DMS 273 (cell line): ENCODE data around the gene ZNF319.

Source experiments
- DNase-seq: peaks from one replicate; lab custom pipeline; 2025; ENCODE audit not compliant: unreplicated experiment; lab: John Stamatoyannopoulos, UW

ZNF319 gene

DNA sequence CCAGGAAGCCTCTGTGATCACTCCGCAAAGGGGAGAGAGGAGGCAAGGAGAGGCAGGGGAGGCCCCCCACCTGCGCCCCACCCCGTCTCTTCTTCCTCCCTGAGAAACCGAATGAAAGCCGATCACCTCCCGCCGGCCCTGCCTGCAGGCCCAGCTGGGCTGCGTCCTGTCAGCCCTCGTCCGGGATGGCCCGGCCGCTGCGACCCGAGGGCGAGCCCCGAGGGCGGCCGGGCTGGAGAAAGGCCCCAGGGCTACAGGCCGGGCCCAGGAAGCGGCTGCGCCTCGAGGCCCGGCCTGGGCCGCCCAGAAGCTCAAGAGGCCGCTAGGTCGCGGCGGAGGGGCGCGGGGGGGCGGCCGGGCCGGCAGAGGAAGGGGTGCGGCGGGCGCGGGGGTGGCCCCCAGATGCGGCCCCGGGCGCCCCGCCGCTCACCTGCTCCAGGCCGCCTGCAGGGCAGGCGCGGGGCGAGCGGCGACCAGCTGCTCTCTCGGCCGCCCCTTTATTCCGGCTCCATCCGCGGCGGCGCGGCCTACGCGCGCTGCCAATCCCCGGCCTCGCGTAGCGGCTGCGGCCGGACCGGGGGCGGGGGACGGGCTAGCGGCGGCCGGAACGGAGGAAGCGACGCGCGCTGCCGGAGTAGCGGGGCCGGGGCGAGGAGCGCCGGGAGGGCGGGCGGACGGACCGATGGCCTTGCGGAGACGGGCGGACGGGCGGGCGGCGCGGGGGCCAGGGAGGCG, at the start of gene ZNF319:
Gene ZNF319 (minus strand): TSS at position 702 of the 735 bp plus-strand sequence. CDS start 2,407 bp downstream, outside the sequence.
- DNase-seq: peak; percentile 84

DNA sequence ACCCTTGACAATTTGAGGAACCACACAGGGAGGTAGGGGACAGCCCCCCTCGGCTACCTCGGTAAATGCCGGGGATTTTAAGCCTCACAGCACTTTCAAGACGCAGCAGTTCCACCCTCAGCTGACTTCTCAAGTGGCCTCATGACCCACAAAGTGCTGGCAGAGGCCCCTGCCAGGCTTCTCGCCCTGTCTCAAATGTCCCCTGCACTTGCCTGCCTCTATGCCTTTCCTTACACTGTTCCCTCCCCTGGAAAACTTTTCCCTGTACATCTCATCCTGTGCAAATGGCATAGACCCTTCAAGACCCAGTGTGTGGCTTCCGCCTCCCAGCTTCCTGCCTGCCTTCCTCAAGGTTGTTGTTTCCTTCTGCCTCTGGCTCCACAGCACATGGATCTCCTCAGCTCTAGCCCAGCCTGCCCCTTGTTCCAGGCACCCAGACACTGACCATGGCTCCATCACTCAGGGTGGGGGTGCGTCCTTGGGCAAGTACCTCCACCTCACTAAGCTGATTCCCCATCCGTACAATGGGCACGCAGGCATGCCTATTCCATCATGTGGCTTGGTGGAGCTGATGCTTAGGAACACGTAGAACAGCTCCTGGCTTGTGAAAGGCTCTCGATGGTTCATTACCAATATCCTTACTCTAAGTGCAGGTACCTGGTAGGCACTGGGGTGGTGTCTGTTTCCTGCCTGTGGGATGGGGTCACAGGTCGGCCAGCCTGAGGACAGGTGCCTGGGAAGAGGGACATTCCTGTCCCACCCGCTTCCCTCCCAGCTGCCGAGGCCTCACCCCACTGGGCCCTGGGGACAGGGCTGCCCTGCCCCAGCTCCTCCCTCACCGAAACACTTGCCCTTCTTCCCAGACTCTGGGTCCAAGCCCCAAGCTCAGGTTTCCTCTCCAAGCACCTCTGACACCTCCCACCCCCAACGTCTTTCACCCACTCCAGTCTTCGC, 49.0 kb upstream of the ZNF319 start:
- DNase-seq: no peak

DNA sequence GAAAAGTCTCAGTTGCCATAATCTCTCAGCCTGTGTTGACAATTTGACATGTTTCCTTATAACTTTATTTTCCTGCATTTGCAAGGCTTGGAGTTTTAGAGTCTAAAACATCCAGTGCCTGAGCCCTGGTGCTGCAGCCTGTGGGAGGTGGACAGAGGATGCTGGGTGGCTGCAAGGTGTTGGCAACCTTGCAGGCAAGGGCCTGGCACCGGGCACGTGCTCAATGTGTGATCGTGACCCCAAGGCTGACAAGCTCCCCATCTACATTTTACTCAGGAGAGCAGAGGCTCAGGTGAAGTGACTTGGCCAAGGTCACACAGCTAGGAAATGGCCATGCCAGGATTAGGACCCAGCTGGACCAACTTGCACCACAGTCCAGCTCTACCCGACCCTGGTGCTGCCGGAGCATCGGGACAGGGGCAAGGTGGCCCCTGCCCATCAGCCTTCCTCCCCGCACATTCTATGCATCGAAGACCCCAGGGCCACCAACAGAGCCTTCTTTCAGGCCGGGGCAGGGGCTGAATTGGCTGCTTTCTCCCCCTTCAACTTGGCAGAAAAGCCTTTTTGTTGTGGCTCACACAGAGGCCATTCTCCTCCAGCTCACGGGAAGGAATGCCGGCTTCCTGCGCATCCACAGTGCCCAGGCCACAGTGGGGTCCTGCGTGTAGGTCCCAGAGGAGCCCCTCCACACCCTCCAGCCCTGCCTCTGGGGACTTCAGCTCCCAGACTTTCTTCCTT, 48.2 kb upstream of the ZNF319 start:
- no peak for DNase-seq

DNA sequence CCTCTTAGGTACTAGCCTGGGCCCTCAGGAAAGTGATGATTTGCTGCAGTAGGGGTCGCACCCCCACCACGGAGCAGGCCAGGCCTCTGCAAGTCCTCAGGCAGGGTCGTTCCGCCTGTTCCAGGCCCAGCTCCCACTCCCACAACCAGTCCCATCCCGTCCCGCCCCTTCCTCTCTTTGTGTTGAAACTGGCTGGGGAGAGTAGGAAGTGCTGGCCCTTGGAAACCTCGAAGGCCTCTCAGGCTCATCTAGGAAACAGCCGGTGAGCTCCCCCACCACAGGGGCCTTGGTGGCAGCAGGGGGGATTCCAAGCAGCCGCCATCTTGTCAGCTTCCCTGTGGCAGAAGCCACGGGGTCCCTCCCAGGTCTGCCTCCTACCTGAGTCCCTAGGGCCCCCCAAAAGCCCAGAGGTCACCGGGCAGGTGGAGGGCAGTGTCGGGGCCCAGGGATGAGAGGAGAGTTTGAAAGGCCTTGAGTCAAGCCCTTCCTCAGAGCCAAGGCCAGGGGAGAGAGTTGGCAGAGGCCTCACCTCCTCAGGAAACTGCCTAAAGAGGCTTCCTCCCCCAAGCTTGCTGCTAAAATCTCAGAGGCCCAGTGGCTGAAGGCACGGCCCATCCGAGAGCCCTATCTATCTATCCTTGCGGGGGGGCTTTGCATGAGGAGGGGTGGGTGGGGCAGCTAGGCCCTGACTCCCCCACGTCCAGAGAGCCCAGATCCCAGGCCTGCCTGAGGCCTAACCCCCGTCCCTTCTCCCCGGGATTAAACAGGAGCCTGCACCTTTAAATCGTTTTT, 47.3 kb upstream of the ZNF319 start:
- no peak for DNase-seq

DNA sequence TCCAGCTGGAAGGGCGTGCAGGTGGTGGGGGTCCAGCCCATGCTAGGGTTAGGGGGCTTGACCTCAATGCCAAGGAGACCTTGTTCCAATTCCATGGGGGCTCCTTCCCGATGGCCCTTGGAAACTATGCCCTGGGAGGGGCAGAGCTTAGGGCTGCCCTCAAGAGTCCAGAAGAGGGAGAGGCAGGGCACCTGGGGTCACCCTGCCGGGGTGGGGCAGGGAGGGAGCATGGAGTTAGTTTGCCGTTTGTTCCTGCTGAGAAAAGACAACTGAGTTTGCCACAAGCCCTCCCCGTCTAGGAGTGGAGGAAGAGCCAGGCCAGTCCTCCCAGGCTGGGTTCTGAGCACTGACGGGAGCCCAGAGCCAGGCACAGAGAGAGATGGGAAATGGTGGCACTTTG, 46.5 kb upstream of the ZNF319 start:
- DNase-seq: no peak

DNA sequence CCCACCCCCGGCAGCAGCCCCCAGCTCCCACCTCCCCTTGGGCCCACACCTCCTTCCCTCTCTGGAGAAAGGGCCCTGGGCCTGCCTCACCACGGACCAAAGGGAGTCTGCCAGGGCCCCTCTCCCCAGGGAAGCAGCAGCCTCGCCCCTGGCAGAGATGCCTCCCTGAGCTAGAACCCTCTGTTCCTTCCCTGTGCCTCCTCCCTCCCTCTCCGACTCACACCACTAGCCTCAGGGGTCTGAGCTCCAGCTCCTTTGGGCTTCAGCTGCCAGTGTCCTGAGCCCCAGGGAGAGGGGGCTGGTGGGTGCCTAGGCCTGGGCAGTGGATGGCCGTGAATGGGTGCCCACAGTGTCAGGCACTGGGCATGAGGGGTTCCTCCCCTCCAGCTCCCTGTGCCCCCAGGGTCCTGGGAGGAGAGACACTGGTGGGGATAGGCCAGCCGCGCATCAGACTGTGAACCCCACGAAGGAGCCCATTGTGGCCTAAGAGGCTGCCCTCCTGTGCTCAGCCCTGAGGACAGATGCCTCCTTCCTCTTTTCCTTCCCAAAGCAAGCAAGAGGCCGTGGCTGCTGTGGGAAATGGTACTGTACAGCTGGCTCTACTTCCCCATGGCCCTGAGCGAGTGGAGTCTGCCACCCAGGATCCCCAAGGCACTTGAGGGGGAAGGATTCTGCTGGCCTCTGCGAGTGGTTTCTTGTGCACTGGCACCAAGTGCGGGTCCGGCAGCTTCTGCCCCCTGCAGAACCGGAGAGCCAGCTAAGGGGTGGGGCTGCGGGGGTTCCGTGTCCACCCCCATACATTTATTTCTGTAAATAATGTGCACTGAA, 45.8 kb upstream of the ZNF319 start:
- no peak for DNase-seq

DNA sequence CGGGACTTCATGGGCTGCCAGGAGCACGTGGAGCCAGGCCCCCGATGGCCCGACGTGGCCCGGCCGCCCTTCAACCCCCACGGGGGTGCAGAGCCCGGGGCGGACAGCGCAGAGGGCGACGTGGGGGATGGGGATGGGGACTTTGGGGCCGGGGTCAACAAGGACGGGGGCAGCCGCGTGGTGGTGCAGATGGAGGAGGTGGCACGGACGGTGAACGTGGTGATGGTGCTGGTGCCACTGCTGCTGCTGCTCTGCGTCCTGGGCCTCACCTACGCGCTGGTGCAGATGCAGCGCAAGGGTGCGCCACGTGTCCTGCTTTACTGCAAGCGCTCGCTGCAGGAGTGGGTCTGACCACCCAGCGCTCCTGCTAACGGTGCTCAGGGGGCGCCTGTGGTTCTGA, 44.6 kb upstream of the ZNF319 start:
- DNase-seq: no peak

DNA sequence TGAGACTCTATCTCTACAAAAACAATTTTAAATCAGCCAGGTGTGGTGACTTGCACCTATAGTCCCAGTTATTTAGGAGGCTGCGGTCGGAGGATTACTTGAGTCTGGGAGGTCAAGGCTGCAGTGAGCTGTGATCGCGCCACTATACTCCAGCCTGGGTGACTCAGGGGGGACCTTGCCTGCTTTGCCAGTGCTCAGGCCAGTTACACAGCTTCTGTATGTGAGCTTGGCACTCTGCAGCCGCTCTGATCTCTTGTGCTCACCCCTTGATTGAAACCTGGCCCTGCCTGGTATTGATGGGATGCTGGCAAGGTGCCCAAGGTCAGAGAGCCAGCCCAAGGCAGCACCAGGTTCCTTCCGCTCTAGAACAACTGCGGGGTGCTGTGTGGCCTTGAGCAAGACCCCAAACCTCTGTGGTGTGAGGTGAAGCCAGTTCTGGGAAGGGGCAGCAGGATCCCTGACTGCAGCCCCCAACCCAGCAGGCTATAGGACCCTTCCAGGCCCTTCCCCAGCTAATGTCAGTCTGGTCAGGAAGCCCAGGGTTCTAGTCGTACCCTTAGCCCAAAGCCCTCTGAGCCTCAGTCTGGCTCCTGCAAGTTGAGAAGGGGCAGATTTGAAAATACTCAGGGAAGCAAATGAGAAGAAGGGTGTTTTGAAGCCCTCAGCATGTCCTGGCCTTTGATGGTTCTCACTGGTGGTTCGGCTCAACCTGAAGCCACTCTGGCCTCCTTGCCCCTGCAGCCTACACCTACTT, 44.0 kb upstream of the ZNF319 start:
- DNase-seq: no peak

DNA sequence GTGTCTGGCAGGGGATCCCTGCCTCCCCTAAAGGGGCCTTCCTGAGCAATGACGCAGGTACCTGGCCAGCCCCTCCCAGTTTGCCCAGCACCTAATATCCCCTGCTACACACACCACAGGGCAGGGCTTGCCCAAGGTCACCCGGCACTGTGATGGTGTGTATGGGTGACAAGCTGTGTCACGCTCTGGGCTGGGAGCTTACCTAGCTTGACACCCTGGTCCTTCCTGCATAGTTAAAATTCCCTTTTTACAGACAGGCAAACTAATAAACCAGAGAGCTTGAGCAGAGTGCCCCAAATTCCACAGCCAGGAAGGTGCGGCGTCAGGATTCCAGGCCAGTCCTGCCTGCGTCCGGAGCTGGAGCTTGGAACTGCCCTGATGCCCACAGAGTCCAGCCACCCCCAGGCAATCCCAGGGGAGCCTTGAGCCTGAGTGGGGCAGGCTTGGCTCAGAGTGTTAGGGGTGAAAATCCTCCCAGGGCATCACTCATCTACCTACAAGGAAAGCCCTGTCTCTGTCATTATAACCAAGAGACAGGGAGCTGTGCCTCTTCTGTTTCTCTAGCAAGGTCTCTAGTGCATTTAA, 43.2 kb upstream of the ZNF319 start:
- no peak for DNase-seq

DNA sequence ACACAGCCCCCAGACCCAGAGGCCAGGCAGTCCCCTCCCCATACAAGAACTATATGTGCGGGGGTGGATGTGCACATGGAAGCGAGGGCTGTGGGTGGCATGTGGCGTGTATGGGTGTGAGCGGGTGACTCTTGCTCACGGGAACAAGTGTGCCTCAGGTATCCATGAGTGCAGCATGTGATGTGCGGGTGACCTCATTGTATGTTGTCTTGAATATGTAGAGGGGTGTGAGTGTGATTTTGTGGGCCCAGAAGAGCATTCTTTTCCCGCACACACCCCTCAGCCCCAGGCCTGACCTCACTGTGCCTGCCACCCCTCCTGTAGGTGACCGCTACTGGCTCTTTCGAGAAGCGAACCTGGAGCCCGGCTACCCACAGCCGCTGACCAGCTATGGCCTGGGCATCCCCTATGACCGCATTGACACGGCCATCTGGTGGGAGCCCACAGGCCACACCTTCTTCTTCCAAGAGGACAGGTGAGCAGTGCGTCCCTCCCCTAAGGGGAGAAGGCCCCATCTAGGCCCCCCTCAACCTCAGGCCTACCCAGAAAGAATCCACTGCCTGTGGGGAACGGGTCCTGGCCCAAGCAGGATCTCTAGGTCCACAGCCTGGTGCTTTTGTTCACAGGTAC, 42.5 kb upstream of the ZNF319 start:
- DNase-seq: no peak

DNA sequence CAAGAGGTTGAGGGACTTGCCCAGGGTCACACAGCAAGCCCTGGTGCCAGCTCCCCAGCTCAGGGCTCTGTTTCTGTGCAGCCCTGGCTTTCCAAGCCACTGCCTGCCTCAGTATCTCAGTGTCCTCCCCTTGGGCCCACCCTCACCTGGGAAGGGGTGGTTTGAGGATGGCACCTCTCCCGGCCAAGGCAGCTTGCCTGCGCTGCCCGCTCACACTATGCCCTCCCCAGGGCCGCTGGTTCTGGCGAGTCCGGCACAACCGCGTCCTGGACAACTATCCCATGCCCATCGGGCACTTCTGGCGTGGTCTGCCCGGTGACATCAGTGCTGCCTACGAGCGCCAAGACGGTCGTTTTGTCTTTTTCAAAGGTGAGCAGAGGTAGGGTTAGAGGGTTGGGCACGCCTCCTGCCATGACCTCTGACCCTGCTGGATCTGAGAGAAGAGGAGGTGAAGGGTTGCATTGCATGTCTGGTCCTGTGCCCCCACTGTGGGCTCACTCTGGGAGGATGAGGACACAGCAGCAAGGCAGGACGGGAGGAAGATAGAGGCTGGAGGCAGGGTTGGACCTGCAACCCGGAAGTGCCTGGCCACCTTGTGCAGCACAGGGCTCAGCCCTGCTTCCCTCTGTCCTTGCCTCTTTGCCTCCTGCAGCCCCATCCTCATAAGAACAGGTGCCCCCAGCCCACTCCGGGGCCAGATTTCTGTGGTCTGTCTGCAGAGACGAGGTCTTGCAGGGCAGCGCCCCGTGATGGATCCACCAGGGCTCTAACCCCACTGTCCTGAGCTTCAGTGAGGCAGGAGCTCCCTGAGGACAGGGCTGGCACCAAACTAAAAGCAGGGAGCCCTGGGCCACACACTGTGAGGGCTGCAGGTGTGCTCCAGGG, 41.8 kb upstream of the ZNF319 start:
- DNase-seq: no peak

DNA sequence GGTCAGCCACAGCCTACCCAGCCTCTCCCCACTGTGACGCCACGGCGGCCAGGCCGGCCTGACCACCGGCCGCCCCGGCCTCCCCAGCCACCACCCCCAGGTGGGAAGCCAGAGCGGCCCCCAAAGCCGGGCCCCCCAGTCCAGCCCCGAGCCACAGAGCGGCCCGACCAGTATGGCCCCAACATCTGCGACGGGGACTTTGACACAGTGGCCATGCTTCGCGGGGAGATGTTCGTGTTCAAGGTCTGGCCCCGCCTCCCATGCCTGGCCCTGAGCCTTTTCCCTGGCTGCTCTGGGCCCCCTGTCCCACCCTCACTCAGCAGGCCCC, 41.1 kb upstream of the ZNF319 start:
- no peak for DNase-seq

DNA sequence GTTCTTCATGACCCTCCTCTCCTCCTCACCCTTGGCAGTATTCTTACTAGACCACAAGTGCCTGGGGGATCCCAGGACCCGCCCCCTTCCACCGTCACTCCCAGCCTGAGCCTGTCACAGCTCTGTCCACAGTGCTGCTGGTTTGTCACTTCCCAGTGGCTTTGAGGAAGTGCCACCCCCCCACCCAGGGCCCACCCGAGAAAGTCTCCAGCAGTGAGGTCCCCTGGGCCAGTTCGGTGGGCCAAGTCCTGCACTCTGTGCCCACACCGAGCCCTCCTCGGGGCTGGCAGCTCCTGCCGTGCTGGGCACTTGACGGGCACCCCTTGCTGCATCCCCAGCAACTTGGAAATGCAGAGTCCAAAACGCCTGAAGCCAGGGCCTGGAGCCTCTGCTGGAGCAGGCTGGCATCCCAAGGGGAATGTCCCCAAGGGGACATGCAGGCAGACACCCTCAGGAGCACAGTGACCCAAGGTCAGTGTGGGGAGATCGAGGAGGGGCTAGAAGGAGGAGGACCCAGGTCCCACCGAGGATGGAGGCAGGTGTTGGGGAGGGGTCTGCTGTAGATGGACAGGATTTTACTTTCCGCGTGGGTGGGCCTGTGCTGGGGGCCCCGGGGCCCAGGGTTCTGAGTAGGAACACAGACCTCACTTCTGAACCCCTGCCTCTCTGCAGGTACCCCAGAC, 40.6 kb upstream of the ZNF319 start:
- no peak for DNase-seq

DNA sequence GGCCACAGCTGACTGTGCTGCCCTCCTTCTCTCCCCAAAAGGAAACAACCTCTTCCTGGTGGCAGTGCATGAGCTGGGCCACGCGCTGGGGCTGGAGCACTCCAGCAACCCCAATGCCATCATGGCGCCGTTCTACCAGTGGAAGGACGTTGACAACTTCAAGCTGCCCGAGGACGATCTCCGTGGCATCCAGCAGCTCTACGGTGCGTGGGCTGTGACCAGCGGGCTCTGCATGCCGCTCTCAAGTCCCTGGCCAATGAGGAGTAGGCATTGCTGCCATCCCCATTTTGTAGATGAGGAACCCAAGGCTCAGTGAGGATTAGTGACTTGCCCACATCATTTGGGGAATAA, 40.0 kb upstream of the ZNF319 start:
- no peak for DNase-seq

DNA sequence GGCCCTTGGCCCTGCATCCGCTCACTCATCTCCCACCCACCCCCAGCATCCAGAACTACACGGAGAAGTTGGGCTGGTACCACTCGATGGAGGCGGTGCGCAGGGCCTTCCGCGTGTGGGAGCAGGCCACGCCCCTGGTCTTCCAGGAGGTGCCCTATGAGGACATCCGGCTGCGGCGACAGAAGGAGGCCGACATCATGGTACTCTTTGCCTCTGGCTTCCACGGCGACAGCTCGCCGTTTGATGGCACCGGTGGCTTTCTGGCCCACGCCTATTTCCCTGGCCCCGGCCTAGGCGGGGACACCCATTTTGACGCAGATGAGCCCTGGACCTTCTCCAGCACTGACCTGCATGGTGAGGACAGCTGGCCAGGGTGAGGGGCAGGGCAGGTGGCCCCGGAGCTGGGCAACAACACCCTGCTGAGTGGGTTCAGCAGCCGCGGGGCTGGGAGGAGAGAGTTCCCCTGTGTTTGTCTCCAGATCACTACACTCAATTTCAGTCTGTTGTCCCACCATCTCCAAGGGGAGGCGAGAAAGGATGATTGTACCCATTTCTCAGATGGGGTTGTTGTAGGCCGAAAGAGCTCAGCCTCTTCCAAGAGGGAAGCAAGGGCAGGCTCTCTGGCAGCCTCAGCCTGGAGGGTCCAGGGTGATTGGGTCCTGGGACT, 39.5 kb upstream of the ZNF319 start:
- DNase-seq: no peak

DNA sequence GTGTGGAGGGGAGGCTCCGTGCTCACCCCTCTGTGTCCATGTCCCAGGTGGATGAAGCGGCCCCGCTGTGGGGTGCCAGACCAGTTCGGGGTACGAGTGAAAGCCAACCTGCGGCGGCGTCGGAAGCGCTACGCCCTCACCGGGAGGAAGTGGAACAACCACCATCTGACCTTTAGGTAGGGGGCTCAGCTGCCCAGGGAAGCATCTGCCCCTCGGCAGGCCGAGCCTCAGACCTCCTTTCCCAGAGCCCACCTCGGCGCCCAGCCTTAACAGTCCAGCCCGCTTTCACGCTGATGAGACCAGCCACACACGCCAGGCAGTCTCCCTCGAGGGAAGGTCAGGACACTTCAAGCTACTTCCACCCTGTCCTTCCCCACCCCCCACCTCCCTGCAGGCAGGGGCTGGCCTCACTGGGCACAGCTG, 37.8 kb upstream of the ZNF319 start:
- no peak for DNase-seq
